ENCODE data around the gene NANOS2.

DNA sequence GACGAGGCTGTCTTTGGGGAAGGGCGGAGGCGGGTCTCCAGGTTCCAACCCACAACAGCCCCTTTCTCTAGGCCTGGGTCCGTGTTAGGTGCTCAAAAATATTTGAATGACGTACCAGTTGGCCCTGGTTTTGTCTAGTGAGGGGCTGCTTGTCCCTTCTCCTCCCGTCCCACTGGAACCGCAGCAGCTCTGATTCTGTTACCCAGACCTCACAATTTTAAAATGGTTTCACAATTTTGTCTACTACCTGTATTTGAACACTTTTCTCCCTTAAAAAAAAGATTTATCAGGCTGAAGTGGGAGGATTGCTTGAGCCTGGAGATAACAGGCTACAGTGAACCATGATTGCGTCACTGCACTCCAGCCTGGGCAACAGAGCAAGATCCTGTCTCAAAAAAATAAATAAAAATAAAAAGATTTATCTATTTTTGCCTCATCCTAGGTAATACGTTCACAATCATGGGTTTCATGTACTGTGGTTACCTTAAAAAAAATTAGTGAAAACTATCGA, 27.3 kb downstream of the NANOS2 start:
- TF ChIP-seq EZH2 (IDR thresholded peaks at IDR 0.05; ENCODE audit: low read length, missing control alignments), result no peak
- TF ChIP-seq, protein P1, sequence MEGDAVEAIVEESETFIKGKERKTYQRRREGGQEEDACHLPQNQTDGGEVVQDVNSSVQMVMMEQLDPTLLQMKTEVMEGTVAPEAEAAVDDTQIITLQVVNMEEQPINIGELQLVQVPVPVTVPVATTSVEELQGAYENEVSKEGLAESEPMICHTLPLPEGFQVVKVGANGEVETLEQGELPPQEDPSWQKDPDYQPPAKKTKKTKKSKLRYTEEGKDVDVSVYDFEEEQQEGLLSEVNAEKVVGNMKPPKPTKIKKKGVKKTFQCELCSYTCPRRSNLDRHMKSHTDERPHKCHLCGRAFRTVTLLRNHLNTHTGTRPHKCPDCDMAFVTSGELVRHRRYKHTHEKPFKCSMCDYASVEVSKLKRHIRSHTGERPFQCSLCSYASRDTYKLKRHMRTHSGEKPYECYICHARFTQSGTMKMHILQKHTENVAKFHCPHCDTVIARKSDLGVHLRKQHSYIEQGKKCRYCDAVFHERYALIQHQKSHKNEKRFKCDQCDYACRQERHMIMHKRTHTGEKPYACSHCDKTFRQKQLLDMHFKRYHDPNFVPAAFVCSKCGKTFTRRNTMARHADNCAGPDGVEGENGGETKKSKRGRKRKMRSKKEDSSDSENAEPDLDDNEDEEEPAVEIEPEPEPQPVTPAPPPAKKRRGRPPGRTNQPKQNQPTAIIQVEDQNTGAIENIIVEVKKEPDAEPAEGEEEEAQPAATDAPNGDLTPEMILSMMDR (conservative IDR thresholded peaks at IDR 0.05 in 1 of 2, IDR thresholded peaks at IDR 0.05 in 1 of 2; ENCODE audit: low read depth in 1 of 2, low read length in 2 of 2), result no peak

Data from fibroblast of lung (primary cell).